Neural progenitor cell (in vitro differentiated cells): ENCODE measurements around the gene FGFBP2. TPM values are rescaled to one million over a fixed set of nuclear protein-coding genes. Genes with fewer than 3 reads are reported as not detected.
A peak's percentile ranks its signal among the peaks of the same experiment; 100 is the strongest.

Experiments
- DNase-seq: peaks from one replicate; pipeline ENCODE4 v3.0.0-alpha.2; 2016; ENCODE audit warnings: low spot score
- H2AFZ ChIP-seq: fragments of 200-600 bp; sonication (generic); replicated peaks from 2 replicates; pipeline ENCODE4 v1.6.1; 2016; ENCODE audit warnings: antibody characterized with exemption
- H3F3A ChIP-seq: fragments of 200-600 bp; sonication (generic); 2 replicates; pipeline ENCODE4 v1.6.1; 2016; ENCODE audit warnings: antibody characterized with exemption, low read depth
- H3K27ac ChIP-seq: fragments of 200-600 bp; sonication (generic); 2 replicates; pipeline ENCODE4 v1.5.1; 2016; ENCODE audit warnings: mild to moderate bottlenecking
- H3K27me3 ChIP-seq: fragments of 200-600 bp; sonication (generic); 2 replicates; pipeline ENCODE4 v1.6.1; 2016; ENCODE audit warnings: mild to moderate bottlenecking, moderate library complexity
- H3K36me3 ChIP-seq: fragments of 200-600 bp; sonication (generic); 2 replicates; pipeline ENCODE4 v1.5.1; 2016
- H3K4me1 ChIP-seq: fragments of 200-600 bp; sonication (generic); 2 replicates; pipeline ENCODE4 v1.6.1; 2016; ENCODE audit warnings: mixed run types
- H3K4me2 ChIP-seq: fragments of 200-600 bp; sonication (generic); 2 replicates; pipeline ENCODE4 v1.6.1; 2016
- H3K4me3 ChIP-seq: fragments of 200-600 bp; sonication (generic); 2 replicates; pipeline ENCODE4 v1.5.1; 2016
- H3K79me2 ChIP-seq: fragments of 200-600 bp; sonication (generic); 2 replicates; pipeline ENCODE4 v1.6.1; 2016; ENCODE audit warnings: low read depth
- H3K9ac ChIP-seq: fragments of 200-600 bp; sonication (generic); 2 replicates; pipeline ENCODE4 v1.6.1; 2016
- H3K9me3 ChIP-seq: fragments of 200-600 bp; sonication (generic); 2 replicates; pipeline ENCODE4 v1.5.1; 2016; ENCODE audit warnings: low read depth
- H4K20me1 ChIP-seq: fragments of 200-600 bp; sonication (generic); 2 replicates; pipeline ENCODE4 v1.6.1; 2016; ENCODE audit warnings: low read depth
- H3K27ac Mint-ChIP-seq: 3 replicates; pipeline ENCODE4 v1.8.0; 2021; ENCODE audit warnings: mixed read lengths
- H3K27me3 Mint-ChIP-seq: 2 replicates; pipeline ENCODE4 v1.8.0; 2022; ENCODE audit warnings: low read depth, mild to moderate bottlenecking, inconsistent platforms, moderate library complexity, mixed read lengths; ENCODE audit not compliant: insufficient read depth
- H3K36me3 Mint-ChIP-seq: 3 replicates; pipeline ENCODE4 v1.8.0; 2021; ENCODE audit warnings: mixed read lengths
- H3K4me1 Mint-ChIP-seq: 3 replicates; pipeline ENCODE4 v1.8.0; 2021; ENCODE audit warnings: mixed read lengths
- H3K4me3 Mint-ChIP-seq: 3 replicates; pipeline ENCODE4 v1.8.0; 2021; ENCODE audit warnings: mild to moderate bottlenecking, moderate library complexity, mixed read lengths
- H3K9me3 Mint-ChIP-seq: 3 replicates; pipeline ENCODE4 v1.8.0; 2020; ENCODE audit warnings: mixed read lengths
- EZH2 ChIP-seq: fragments of 200-600 bp; sonication (generic); IDR thresholded peaks from 2 replicates; pipeline ENCODE4 v1.6.1; 2017; ENCODE audit warnings: antibody characterized with exemption, mild to moderate bottlenecking, moderate library complexity
- EZH2phosphoT487 ChIP-seq: fragments of 200-600 bp; sonication (generic); IDR thresholded peaks from 2 replicates; pipeline ENCODE4 v1.6.1; 2017; ENCODE audit warnings: antibody characterized with exemption
- total RNA-seq: library from RNA; depleted of rRNA; stranded (reverse); fragments of >200 nt; gene quantifications from 2 replicates; pipeline ENCODE4 v1.2.3, GENCODE V29; 2015; ENCODE audit warnings: low replicate concordance
- TF ChIP-seq, protein P1 (sequence below): fragments of 200-600 bp; sonication (generic); IDR thresholded peaks from 2 replicates; pipeline ENCODE4 v1.5.1; 2017; ENCODE audit warnings: antibody characterized with exemption, mild to moderate bottlenecking

Gene FGFBP2
- total RNA-seq, 1 donor from 2014 or later, result 1.6 TPM

DNA sequence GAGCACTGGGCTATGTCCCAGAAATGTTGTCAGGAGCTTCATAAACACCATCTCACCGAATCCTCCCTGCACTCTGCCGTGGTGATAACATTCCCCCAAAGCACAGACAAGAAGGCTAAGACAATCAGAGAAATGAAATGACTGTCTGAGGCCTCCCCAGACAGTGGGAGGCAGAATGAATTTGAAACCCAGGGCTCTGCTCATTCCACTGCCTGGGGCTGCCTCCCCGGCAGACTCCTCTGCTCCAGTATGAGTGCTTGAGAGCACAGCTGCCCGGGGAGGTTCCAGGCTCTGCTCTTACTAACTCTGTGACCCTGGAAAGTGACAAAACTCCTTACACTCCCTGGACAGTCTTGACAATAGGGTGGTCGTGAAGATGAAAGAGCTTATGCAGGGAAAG lies 34.1 kb downstream of the FGFBP2 start:
- no peaks in the 10 kb centered on the region for H3K4me1 ChIP-seq
- no peaks in the 10 kb centered on the region for H3F3A ChIP-seq
- H3K4me2 ChIP-seq, result no peak overlapping the region
- Mint-ChIP-seq H3K36me3 (no peaks in the 10 kb centered on the region), H3K4me1 (no peaks in the 10 kb centered on the region), H3K4me3 (no peak overlapping the region), H3K27me3 (peaks cover 4% of the 10 kb centered on the region), H3K27ac (no peak overlapping the region), H3K9me3 (peaks cover 3% of the 10 kb centered on the region)
- H3K27ac ChIP-seq, result no peak overlapping the region
- TF ChIP-seq EZH2phosphoT487 (no peak), EZH2 (no peak)
- TF ChIP-seq, protein P1, sequence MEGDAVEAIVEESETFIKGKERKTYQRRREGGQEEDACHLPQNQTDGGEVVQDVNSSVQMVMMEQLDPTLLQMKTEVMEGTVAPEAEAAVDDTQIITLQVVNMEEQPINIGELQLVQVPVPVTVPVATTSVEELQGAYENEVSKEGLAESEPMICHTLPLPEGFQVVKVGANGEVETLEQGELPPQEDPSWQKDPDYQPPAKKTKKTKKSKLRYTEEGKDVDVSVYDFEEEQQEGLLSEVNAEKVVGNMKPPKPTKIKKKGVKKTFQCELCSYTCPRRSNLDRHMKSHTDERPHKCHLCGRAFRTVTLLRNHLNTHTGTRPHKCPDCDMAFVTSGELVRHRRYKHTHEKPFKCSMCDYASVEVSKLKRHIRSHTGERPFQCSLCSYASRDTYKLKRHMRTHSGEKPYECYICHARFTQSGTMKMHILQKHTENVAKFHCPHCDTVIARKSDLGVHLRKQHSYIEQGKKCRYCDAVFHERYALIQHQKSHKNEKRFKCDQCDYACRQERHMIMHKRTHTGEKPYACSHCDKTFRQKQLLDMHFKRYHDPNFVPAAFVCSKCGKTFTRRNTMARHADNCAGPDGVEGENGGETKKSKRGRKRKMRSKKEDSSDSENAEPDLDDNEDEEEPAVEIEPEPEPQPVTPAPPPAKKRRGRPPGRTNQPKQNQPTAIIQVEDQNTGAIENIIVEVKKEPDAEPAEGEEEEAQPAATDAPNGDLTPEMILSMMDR, result no peak
- no peak overlapping the region for H3K4me3 ChIP-seq
- no peak overlapping the region for H3K9ac ChIP-seq
- no peaks in the 10 kb centered on the region for H3K9me3 ChIP-seq
- peak overlapping the region; percentile 42 for H2AFZ ChIP-seq
- no peaks in the 10 kb centered on the region for H3K36me3 ChIP-seq
- no peak for DNase-seq
- H3K79me2 ChIP-seq, result no peaks in the 10 kb centered on the region
- no peaks in the 10 kb centered on the region for H4K20me1 ChIP-seq
- H3K27me3 ChIP-seq, result no peaks in the 10 kb centered on the region

DNA sequence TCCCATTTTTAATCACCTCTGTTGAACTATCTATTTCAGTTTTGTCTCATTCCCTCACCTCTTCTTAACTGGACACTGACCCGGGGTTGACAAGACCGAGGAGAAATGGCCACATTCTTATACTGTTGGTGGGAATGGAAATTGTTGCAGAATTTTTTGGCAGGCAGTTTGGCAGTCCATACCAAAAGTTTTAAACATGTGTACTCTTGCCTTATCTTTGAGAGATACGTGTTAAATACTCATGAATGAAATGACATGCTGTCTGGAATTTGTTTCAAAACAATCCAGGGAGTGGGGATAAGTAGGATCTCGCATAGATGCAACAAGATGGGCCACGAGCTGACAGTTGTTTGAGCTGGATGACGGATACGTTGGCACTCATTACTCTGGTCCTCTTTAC lies 36.5 kb downstream of the FGFBP2 start:
- no peaks in the 10 kb centered on the region for H3K4me1 Mint-ChIP-seq
- no peaks in the 10 kb centered on the region for H3K36me3 Mint-ChIP-seq
- TF ChIP-seq, protein P1, result no peak
- no peaks in the 10 kb centered on the region for H4K20me1 ChIP-seq
- no peak overlapping the region for H3K4me3 ChIP-seq
- no peaks in the 10 kb centered on the region for H3F3A ChIP-seq
- no peak overlapping the region for H3K27ac ChIP-seq
- H3K36me3 ChIP-seq, result no peaks in the 10 kb centered on the region
- no peaks in the 10 kb centered on the region for H3K79me2 ChIP-seq
- no peak overlapping the region for H3K4me2 ChIP-seq
- H3K27me3 ChIP-seq, result no peaks in the 10 kb centered on the region
- H2AFZ ChIP-seq, result no peak overlapping the region
- no peak for DNase-seq
- H3K27ac Mint-ChIP-seq, result no peak overlapping the region
- H3K4me1 ChIP-seq, result no peaks in the 10 kb centered on the region
- peaks cover 7% of the 10 kb centered on the region for H3K27me3 Mint-ChIP-seq
- H3K4me3 Mint-ChIP-seq, result no peak overlapping the region
- H3K9ac ChIP-seq, result no peak overlapping the region
- no peaks in the 10 kb centered on the region for H3K9me3 Mint-ChIP-seq
- H3K9me3 ChIP-seq, result no peaks in the 10 kb centered on the region

DNA sequence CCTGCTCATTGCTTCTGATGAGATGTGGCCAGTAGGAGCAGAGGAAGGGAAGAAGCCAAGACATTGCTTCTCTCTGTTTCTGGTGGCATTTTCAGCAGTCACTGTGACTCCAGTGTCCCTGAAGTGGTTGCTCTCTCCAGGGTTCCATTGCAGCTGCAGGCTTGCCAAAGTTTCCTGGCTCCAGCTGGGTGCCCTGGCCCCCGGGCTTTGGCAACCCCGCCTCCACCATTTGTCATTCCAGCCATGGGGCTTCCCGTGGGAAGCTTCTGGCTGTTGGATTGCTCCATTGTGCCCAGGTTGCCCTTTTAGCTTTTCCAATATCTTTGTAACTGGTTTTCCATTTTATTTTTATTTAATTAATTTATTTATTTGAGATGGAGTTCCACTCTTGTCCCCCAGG lies 37.1 kb downstream of the FGFBP2 start:
- Histone ChIP-seq H3K9me3 (no peaks in the 10 kb centered on the region), H3K36me3 (no peaks in the 10 kb centered on the region), H3K27me3 (no peaks in the 10 kb centered on the region), H3K4me2 (no peak overlapping the region), H4K20me1 (no peaks in the 10 kb centered on the region), H3F3A (no peaks in the 10 kb centered on the region), H3K4me1 (no peaks in the 10 kb centered on the region), H3K4me3 (no peak overlapping the region), H2AFZ (no peak overlapping the region), H3K79me2 (no peaks in the 10 kb centered on the region), H3K9ac (no peak overlapping the region), H3K27ac (no peak overlapping the region)
- TF ChIP-seq EZH2, result no peak
- no peak for TF ChIP-seq EZH2phosphoT487
- TF ChIP-seq, protein P1, result no peak
- H3K27me3 Mint-ChIP-seq, result peaks cover 7% of the 10 kb centered on the region
- no peaks in the 10 kb centered on the region for H3K9me3 Mint-ChIP-seq
- no peak overlapping the region for H3K4me3 Mint-ChIP-seq
- no peaks in the 10 kb centered on the region for H3K4me1 Mint-ChIP-seq
- no peak overlapping the region for H3K27ac Mint-ChIP-seq
- DNase-seq, result no peak
- no peaks in the 10 kb centered on the region for H3K36me3 Mint-ChIP-seq

DNA sequence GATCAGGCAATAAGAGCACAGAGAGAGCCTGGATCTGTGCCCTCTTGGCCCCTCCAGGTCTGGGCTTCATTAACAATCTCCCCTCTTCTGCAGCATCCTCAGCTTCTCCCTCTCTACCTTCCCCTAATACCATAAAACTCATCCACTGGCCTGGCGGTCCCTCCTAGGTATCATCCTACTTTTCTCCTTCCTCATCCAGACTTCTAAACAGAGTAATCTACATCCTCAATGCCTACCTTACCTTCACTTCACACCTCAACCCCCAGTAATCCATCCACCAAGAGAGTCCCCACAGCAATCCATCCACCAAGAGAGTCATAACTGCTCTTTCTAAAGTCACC lies 41.4 kb downstream of the FGFBP2 start:
- no peaks in the 10 kb centered on the region for H3F3A ChIP-seq
- no peak overlapping the region for H2AFZ ChIP-seq
- TF ChIP-seq EZH2, result no peak
- TF ChIP-seq, protein P1, result no peak
- no peak for TF ChIP-seq EZH2phosphoT487
- H3K27ac ChIP-seq, result no peak overlapping the region
- no peaks in the 10 kb centered on the region for H4K20me1 ChIP-seq
- DNase-seq, result no peak
- Mint-ChIP-seq H3K9me3 (no peaks in the 10 kb centered on the region), H3K27me3 (peaks cover 7% of the 10 kb centered on the region), H3K4me1 (no peaks in the 10 kb centered on the region), H3K36me3 (no peaks in the 10 kb centered on the region), H3K4me3 (no peak overlapping the region), H3K27ac (no peak overlapping the region)
- H3K36me3 ChIP-seq, result no peaks in the 10 kb centered on the region
- no peaks in the 10 kb centered on the region for H3K9me3 ChIP-seq
- H3K9ac ChIP-seq, result no peak overlapping the region
- no peaks in the 10 kb centered on the region for H3K27me3 ChIP-seq
- H3K4me1 ChIP-seq, result no peaks in the 10 kb centered on the region
- H3K4me2 ChIP-seq, result no peak overlapping the region
- H3K79me2 ChIP-seq, result no peaks in the 10 kb centered on the region
- no peak overlapping the region for H3K4me3 ChIP-seq
